SK-N-MC (cell line): ENCODE measurements around the gene TRIM51G.
"Not testable (repeated sequence)": the region's sequence is repeated elsewhere in the genome, so short reads cannot be mapped to it uniquely, and the experiment has no call there.

Experiments
- EZH2 ChIP-seq: fragments of 200-600 bp; sonication (generic); IDR thresholded peaks from one replicate; pipeline ENCODE4 v1.6.1; 2017; ENCODE audit warnings: antibody characterized with exemption
- FOXP2 ChIP-seq: optimal IDR thresholded peaks from 2 replicates; pipeline ENCODE3; 2011; ENCODE audit warnings: mild to moderate bottlenecking, moderate library complexity; ENCODE audit not compliant: insufficient read depth; ENCODE audit errors: extremely low read length, control extremely low read depth
- POLR2AphosphoS5 ChIP-seq: IDR thresholded peaks from 2 replicates; pipeline ENCODE4 v1.6.1; 2012; ENCODE audit warnings: mild to moderate bottlenecking, low read depth, low read length, borderline replicate concordance

GRCh38 chr11:49028523-49028922, 44.8 kb upstream of the TRIM51G start, which contains the start of gene TRIM49B:
- TF ChIP-seq POLR2AphosphoS5, EZH2, FOXP2: not testable (repeated sequence)
